ENCODE results near the gene KRTAP10-11.

GRCh38 chr21:44612029-44612486, 34.2 kb upstream of the KRTAP10-11 start, which contains the start of gene KRTAP10-8:
- TF ChIP-seq CTCF (IDR thresholded peaks at IDR 0.05; ENCODE audit: low read depth, low read length): no peak
- TF ChIP-seq POLR2A (IDR thresholded peaks at IDR 0.05; ENCODE audit: extremely low read depth, insufficient read length): no peak
